Stimulated activated CD8-positive, alpha-beta memory T cell treated with anti-CD3 and anti-CD28 coated beads, Interleukin-12 subunit alpha, Interleukin-12 subunit beta, amount 100 ng/mL, for 24 hours (primary cell): ENCODE data around the gene PDIA3.
"Not testable (repeated sequence)": the region's sequence is repeated elsewhere in the genome, so short reads cannot be mapped to it uniquely, and the experiment has no call there.

Experiments
- DNase-seq: peaks from one replicate; pipeline ENCODE4 v3.0.0-alpha.2; 2020; ENCODE audit errors: extremely low read depth

The PDIA3 gene

GRCh38 chr15:43776718-43777266 is 30.6 kb downstream of the PDIA3 start, which contains the start of gene ELL3:
ELL3 (minus strand) TSS chr15:43776966; CDS start chr15:43776901, 65 bp downstream.
- peak; percentile 47 for DNase-seq

- DNase-seq = peak; percentile 56
These were observed 31.2 kb downstream of the PDIA3 start for GRCh38 chr15:43777267-43777914.

- no peak for DNase-seq
These were observed 32.8 kb downstream of the PDIA3 start for GRCh38 chr15:43779016-43779415.

GRCh38 chr15:43789409-43789808 is 43.2 kb downstream of the PDIA3 start:
- no peak for DNase-seq

- DNase-seq = peak; percentile 100
These were observed 45.9 kb downstream of the PDIA3 start, which contains the start of gene SERF2 for GRCh38 chr15:43791993-43792760. SERF2 (plus strand) TSS chr15:43792320; CDS start chr15:43792377, 57 bp downstream.

GRCh38 chr15:43792761-43793476 is 46.7 kb downstream of the PDIA3 start:
- DNase-seq = no peak

GRCh38 chr15:43793647-43794046 is 47.4 kb downstream of the PDIA3 start:
- no peak for DNase-seq

- DNase-seq = no peak
These were observed 48.2 kb downstream of the PDIA3 start for GRCh38 chr15:43794269-43795037.

- no peak for DNase-seq
These were observed 49.0 kb downstream of the PDIA3 start for GRCh38 chr15:43795197-43795596.

GRCh38 chr15:43795997-43796396 is 49.8 kb downstream of the PDIA3 start:
- no peak for DNase-seq

- no peak for DNase-seq
These were observed 50.3 kb downstream of the PDIA3 start for GRCh38 chr15:43796566-43796965.

- DNase-seq = no peak
These were observed 53.1 kb downstream of the PDIA3 start for GRCh38 chr15:43799209-43799944.

GRCh38 chr15:43799945-43800285 is 53.7 kb downstream of the PDIA3 start, which contains the start of gene SERINC4:
SERINC4 (minus strand) TSS chr15:43800220; CDS start chr15:43799986, 234 bp downstream.
- DNase-seq = no peak

GRCh38 chr15:43800286-43801141 is 54.3 kb downstream of the PDIA3 start, which contains the start of gene HYPK:
HYPK (plus strand) TSS chr15:43800599; CDS start chr15:43800623, 24 bp downstream.
- DNase-seq = peak; percentile 80

GRCh38 chr15:43802676-43803075 is 56.4 kb downstream of the PDIA3 start:
- not testable (repeated sequence) for DNase-seq

- no peak for DNase-seq
These were observed 62.3 kb downstream of the PDIA3 start for GRCh38 chr15:43808435-43808950.

- DNase-seq = no peak
These were observed 62.9 kb downstream of the PDIA3 start for GRCh38 chr15:43808960-43809678.

GRCh38 chr15:43815064-43815463 is 68.8 kb downstream of the PDIA3 start:
- DNase-seq = not testable (repeated sequence)

GRCh38 chr15:43821505-43821904 is 75.3 kb downstream of the PDIA3 start:
- no peak for DNase-seq
